Peyer's patch (tissue), 4 donors: ENCODE results near the gene GHRL.

Experiments used
- POLR2A ChIP-seq, 2 donors: fragments of 450-650 bp; IDR thresholded peaks; one replicate each; pipeline ENCODE4 v1.5.1; 2017; ENCODE audit warnings: antibody characterized with exemption in 2 of 2, mild to moderate bottlenecking in 2 of 2, moderate library complexity in 2 of 2
- TF ChIP-seq, protein P1 (sequence below), 6 experiments: fragments of 450-650 bp in 4 of 6; fragments of 200-600 bp in 2 of 6; sonication (generic) in 1 of 6; IDR thresholded peaks; one replicate each; pipeline ENCODE4 v1.5.1; 2017 to 2019; ENCODE audit warnings: antibody characterized with exemption in 6 of 6, mild to moderate bottlenecking in 3 of 6, moderate library complexity in 1 of 6

DNA sequence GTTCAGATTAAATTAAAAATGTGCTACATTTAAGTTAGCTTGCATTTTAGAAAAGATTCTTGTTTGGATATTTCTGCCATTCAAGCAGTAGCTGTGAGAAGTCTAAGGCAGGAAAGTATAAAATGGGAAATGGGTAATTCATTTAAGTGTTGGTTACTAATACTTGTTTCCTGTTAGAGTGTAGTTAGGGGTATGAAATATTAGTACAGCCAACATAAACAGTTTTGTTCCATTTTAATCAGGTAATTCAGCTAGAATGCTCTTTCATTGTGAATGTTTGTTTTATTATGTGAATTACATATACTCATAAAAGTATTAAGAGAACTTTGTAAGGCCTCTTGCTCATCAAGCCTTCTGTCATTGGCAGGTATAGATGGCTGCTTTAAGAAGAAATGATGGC is 24.6 kb downstream of the GHRL start:
- TF ChIP-seq, protein P1, sequence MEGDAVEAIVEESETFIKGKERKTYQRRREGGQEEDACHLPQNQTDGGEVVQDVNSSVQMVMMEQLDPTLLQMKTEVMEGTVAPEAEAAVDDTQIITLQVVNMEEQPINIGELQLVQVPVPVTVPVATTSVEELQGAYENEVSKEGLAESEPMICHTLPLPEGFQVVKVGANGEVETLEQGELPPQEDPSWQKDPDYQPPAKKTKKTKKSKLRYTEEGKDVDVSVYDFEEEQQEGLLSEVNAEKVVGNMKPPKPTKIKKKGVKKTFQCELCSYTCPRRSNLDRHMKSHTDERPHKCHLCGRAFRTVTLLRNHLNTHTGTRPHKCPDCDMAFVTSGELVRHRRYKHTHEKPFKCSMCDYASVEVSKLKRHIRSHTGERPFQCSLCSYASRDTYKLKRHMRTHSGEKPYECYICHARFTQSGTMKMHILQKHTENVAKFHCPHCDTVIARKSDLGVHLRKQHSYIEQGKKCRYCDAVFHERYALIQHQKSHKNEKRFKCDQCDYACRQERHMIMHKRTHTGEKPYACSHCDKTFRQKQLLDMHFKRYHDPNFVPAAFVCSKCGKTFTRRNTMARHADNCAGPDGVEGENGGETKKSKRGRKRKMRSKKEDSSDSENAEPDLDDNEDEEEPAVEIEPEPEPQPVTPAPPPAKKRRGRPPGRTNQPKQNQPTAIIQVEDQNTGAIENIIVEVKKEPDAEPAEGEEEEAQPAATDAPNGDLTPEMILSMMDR (IDR thresholded peaks at IDR 0.05), result no peak
- no peak for TF ChIP-seq POLR2A (IDR thresholded peaks at IDR 0.05)
